GM10248 (cell line): Measurements from ENCODE around the gene ADAMTS8.

Source experiments
- CTCF ChIA-PET: fragments of 300-600 bp; sonication (Branson Sonifier 250); formaldehyde crosslinking; extraction: SDS; loops from one replicate; lab custom pipeline; 2021; ENCODE audit warnings: antibody characterized with exemption; lab: Yijun Ruan, JAX
- POLR2A ChIA-PET: fragments of 350-650 bp; sonication (Branson Sonifier 250); formaldehyde crosslinking; extraction: SDS; loops from one replicate; lab custom pipeline; 2020; ENCODE audit warnings: antibody characterized with exemption; lab: Yijun Ruan, JAX
- DNase-seq: peaks from one replicate; pipeline ENCODE4 v3.0.0; 2012; ENCODE audit errors: extremely low spot score
- TF ChIP-seq, protein P1 (sequence below): IDR thresholded peaks from 2 replicates; pipeline ENCODE4 v1.5.1; 2012; ENCODE audit warnings: mild to moderate bottlenecking, low read depth; ENCODE audit errors: extremely low read depth, missing control alignments, control extremely low read depth

ADAMTS8 gene

GRCh38 chr11:130474637-130475400, 46.4 kb upstream of the ADAMTS8 start:
- ChIA-PET POLR2A (interaction anchor here (0.6 kb wide), 1 partner anchor 547 kb away, joined by 3 read pairs; no protein-coding TSS in a partner anchor), CTCF (interaction anchor here (1.4 to 2.3 kb wide), 2 partner anchors 10 to 387 kb away, joined by 3 to 9 read pairs; no protein-coding TSS in a partner anchor)
- no peak for DNase-seq
- TF ChIP-seq, protein P1, sequence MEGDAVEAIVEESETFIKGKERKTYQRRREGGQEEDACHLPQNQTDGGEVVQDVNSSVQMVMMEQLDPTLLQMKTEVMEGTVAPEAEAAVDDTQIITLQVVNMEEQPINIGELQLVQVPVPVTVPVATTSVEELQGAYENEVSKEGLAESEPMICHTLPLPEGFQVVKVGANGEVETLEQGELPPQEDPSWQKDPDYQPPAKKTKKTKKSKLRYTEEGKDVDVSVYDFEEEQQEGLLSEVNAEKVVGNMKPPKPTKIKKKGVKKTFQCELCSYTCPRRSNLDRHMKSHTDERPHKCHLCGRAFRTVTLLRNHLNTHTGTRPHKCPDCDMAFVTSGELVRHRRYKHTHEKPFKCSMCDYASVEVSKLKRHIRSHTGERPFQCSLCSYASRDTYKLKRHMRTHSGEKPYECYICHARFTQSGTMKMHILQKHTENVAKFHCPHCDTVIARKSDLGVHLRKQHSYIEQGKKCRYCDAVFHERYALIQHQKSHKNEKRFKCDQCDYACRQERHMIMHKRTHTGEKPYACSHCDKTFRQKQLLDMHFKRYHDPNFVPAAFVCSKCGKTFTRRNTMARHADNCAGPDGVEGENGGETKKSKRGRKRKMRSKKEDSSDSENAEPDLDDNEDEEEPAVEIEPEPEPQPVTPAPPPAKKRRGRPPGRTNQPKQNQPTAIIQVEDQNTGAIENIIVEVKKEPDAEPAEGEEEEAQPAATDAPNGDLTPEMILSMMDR: no peak

DNA sequence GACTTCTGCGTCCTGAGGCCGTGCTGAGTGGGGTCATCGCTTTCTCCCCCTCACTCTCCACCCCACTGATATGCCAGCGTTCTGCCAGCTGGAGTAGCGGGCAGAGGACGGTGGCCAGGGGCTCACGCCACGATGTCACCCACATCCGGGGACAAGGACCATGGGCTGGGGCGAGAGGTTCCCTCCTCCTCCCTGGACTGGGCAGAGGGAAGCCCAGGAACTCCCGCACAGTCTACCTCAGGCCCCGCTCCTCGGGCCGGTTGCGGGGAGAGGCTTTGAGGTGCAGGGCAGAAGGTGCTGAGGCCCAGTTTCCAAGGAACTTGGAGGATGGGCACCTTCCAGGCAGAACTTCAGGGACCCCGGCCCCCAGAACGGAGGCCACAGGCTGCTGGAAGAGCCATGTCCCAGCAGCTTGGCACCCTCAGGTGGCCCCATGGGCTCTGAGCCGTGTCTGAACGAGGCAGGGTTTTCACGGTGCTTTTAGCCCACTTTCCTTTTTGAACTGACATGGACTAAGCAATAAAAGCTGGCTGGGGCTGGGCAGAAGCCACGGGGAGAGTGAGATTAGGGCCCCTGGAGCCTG, 45.5 kb upstream of the ADAMTS8 start:
- TF ChIP-seq, protein P1: no peak
- ChIA-PET POLR2A (interaction anchor here (0.6 kb wide), 1 partner anchor 548 kb away, joined by 3 read pairs; no protein-coding TSS in a partner anchor), CTCF (interaction anchor here (1.4 kb wide), 1 partner anchor 11 kb away, joined by 3 read pairs; no protein-coding TSS in a partner anchor)
- no peak for DNase-seq

- no peak for DNase-seq
- TF ChIP-seq, protein P1: no peak
- POLR2A ChIA-PET: no interaction called here
- CTCF ChIA-PET: no interaction called here
Measured at GRCh38 chr11:130473056-130473794, 44.8 kb upstream of the ADAMTS8 start.

GRCh38 chr11:130472434-130472961, 44.1 kb upstream of the ADAMTS8 start:
- TF ChIP-seq, protein P1: no peak
- DNase-seq: no peak
- ChIA-PET POLR2A (no interaction called here), CTCF (no interaction called here)

DNA sequence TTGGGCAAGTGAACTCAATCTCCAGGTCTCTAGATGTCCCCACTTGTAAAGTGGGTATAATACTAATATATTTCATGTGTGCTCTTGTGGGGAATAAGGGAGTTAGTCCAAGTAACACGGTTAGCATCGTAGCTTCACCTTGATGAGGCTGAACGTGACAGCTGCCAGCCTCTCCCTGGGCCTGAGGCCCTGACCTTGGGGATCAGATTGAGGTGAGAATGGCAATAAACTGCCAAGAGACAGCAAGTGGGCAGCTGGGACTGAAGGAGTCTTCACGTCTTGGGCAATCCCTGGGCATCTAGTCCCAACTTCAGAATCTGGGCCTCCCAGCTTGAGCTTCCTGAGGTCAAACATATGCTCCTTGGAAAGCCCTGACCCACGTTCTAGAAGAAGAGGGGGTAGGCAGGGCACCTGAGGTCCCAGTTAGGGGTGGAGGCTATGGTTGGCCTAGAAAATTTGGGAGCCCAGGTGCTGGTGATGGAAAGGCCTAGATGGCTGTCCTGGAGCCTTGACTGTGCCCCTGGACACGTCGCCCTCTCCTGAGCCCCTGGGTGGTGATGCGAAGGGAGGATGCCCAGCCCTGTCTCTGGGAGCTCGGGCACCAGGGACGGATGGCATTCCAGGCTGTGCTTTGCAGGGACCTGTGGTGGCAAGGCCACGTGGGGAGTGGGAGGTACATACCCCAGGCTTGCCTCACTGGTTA, 43.5 kb upstream of the ADAMTS8 start:
- TF ChIP-seq, protein P1: no peak
- ChIA-PET POLR2A (no interaction called here), CTCF (no interaction called here)
- DNase-seq: no peak
